Inflammatory macrophage (primary cell): ENCODE measurements around the gene CD68.

Experiments
- DNase-seq, 2 donors: peaks; one replicate each; pipeline ENCODE4 v3.0.0-alpha.2; 2020 to 2022

CD68 gene

GRCh38 chr17:7559320-7560171, 19.9 kb upstream of the CD68 start:
- DNase-seq = peak in 1 of 2 donors; percentile 35

GRCh38 chr17:7560172-7561027, 19.0 kb upstream of the CD68 start:
- peak; percentile 62 to 64 for DNase-seq

DNA sequence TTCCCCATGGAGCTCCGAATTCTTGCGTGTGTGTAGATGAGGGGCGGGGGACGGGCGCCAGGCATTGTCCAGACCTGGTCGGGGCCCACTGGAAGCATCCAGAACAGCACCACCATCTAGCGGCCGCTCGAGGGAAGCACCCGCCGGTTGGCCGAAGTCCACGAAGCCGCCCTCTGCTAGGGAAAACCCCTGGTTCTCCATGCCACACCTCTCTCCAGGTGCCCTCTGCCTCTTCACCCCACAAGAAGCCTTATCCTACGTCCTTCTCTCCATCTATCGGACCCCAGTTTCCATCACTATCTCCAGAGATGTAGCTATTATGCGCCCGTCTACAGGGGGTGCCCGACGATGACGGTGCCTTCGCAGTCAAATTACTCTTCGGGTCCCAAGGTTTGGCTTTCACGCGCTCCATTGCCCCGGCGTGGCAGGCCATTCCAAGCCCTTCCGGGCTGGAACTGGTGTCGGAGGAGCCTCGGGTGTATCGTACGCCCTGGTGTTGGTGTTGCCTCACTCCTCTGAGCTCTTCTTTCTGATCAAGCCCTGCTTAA, 18.3 kb upstream of the CD68 start:
- peak; percentile 79 to 88 for DNase-seq

- peak; percentile 87 to 94 for DNase-seq
Measured at GRCh38 chr17:7561589-7562207, 17.7 kb upstream of the CD68 start, which contains the start of gene SENP3. Gene SENP3 (plus strand): TSS chr17:7561919. CDS start chr17:7563077, 1,158 bp downstream.

GRCh38 chr17:7562208-7562605, 17.2 kb upstream of the CD68 start:
- peak in 1 of 2 donors; percentile 4 for DNase-seq

DNA sequence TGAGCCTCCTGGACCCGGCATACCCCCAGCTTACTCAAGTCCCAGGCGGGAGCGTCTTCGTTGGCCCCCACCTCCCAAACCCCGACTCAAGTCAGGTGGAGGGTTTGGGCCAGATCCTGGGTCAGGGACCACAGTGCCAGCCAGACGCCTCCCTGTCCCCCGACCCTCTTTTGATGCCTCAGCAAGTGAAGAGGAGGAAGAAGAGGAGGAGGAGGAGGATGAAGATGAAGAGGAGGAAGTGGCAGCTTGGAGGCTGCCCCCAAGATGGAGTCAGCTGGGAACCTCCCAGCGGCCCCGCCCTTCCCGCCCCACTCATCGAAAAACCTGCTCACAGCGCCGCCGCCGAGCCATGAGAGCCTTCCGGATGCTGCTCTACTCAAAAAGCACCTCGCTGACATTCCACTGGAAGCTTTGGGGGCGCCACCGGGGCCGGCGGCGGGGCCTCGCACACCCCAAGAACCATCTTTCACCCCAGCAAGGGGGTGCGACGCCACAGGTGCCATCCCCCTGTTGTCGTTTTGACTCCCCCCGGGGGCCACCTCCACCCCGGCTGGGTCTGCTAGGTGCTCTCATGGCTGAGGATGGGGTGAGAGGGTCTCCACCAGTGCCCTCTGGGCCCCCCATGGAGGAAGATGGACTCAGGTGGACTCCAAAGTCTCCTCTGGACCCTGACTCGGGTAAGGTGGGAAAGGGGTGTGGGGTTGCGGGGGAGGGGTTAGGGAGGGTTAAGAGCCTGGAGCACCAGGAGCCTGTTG, 16.1 kb upstream of the CD68 start:
- no peak for DNase-seq

DNA sequence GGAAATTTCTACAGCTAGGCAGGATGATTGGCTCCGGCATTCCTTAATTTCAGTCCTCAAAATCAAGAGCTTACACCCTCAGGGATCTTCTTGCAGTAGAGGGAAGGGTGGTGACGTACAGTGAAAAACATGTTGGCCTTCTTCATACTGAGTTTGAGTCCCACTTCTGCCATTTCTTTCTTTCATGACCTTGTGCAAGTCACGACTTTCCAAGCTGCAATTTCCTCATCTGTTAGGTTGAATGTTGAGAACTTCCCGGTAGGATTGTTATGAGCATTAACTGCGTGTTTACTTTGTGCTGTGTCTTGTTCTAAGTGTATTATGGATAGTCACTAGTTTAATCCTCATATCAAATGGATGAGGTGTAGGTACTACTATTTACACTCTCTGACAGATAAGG, 9.9 kb upstream of the CD68 start:
- peak in 1 of 2 donors; percentile 24 for DNase-seq

DNA sequence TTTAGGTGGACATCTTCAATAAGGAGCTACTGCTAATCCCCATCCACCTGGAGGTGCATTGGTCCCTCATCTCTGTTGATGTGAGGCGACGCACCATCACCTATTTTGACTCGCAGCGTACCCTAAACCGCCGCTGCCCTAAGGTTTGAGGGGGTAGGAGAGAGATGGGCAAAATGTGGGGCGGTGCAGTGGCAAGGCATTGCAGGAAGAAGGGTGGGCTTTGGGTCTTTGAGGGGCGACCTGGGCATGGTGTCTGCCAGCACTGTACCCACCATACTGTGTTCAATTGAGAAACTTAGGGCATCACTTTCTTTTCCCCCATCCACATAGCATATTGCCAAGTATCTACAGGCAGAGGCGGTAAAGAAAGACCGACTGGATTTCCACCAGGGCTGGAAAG, 9.1 kb upstream of the CD68 start:
- no peak for DNase-seq

- DNase-seq = no peak
Measured at GRCh38 chr17:7572338-7572587, 7.2 kb upstream of the CD68 start.

DNA sequence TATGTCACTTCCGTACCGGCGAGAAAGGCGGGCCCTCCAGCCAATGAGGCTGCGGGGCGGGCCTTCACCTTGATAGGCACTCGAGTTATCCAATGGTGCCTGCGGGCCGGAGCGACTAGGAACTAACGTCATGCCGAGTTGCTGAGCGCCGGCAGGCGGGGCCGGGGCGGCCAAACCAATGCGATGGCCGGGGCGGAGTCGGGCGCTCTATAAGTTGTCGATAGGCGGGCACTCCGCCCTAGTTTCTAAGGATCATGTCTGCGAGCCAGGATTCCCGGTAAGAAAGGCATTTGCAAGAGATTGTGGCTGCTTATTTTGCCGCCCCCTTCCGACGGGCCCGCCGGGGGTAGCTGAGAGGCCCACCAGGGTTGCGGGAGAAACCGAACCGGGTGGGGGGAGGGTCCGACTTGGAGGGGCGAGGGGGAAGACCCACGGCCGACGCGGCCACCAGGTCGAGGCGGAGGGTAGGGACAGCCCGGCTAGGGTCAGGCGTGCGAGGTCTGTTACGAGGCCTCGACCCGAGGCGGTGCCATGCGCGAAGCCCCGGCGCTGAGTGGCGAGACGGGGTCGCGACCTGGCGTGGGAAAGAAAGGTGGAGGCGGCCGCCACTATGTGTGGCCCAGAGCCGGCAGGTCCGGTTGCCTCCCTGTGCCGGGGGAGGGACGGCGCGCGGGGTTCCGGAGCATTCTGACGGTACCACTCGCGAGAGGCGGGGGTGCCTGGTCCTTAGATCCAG, 6.7 kb upstream of the CD68 start:
- DNase-seq = peak; percentile 100

DNA sequence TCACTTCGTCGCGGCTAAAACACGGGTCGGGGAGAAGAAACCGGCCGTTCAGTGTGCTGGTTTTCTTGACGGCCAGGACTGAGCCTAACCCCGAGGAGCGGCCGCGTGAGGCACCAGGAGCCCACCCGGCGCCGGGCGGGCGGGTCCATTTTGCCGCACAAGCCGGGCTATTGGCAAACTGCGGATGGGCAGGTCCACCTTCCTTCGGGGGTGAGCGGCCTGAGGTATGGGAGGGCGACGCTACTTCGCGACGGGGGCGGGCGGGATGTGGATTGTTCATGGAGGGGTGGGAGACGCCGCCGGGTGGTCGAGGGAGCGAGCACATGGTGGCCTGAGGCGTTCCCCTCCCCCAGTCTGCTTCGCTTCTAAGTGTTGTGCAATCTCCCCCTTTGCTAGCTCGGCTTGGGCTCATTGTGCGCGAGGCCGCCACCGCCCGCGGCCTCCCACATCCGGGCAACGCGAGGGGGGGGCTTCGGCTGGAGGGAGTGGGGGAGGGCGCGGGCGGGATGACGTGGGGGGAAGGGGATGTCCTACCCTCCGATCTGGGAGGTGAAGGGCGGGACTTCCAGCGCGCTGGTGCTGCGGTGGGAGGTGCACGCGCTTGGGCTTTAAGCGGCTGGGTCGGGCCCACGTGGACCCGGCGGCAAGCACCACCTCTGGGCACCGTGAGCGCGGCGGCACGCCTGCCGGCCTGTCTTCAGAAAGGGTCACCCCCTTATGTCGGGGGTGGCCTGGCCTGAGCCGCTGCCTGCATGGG, 5.9 kb upstream of the CD68 start:
- DNase-seq = peak; percentile 94

- DNase-seq = peak in 1 of 2 donors; percentile 8
Measured at GRCh38 chr17:7574176-7574953, 5.1 kb upstream of the CD68 start.

GRCh38 chr17:7575481-7575883, 4.0 kb upstream of the CD68 start:
- no peak for DNase-seq

DNA sequence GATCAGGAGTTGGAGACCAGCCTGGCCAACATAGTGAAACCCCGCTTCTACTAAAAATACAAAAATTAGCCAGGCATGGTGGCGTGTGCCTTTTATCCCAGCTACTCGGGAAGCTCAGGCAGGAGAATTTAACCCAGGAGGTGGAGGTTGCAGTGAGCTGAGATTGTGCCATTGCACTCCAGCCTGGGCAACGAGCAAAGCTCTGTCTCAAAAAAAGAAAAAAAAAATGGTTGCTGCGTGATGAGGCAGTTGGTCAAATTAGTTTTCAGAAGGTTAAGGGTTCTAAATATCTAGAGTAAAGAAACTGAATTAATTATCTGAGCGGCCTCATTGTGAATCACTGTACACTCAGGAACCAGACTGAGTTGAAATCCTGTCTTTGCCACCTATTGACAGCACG, 3.5 kb upstream of the CD68 start:
- DNase-seq = no peak

DNA sequence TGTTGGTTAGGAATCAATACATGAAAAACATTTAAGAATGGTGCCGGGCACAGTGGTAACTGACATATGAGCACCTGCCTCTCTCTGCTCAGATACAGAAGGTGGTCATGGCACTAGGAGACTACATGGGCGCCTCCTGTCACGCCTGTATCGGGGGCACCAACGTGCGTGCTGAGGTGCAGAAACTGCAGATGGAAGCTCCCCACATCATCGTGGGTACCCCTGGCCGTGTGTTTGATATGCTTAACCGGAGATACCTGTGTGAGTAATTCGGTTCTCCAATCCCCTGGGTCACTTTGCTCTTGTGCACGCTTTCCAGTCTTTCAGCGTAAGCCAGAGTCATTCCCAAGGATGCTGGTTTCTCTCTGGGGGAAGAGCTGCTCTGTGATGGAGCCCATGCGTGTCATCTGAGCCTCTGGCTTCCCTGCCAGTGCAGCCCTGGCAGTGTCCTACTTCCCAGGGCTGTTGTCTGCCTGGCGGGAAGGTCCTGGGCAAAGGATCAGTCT, 3.0 kb upstream of the CD68 start:
- no peak for DNase-seq

GRCh38 chr17:7577327-7578199, 1.9 kb upstream of the CD68 start:
- no peak for DNase-seq

DNA sequence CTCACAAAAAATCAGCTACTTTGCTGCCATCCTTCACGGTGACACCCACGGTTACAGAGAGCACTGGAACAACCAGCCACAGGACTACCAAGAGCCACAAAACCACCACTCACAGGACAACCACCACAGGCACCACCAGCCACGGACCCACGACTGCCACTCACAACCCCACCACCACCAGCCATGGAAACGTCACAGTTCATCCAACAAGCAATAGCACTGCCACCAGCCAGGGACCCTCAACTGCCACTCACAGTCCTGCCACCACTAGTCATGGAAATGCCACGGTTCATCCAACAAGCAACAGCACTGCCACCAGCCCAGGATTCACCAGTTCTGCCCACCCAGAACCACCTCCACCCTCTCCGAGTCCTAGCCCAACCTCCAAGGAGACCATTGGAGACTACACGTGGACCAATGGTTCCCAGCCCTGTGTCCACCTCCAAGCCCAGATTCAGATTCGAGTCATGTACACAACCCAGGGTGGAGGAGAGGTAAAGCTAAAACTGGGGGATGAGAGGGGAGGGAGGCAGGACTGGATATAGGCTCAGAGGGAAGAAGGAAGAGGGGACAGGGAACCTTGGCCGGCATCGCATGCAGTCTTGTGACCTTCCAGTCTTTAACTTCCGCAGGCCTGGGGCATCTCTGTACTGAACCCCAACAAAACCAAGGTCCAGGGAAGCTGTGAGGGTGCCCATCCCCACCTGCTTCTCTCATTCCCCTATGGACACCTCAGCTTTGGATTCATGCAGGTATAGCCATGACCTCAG, 581 bp downstream of the CD68 start:
- peak; percentile 62 to 75 for DNase-seq
